K562 (cell line): ENCODE results near the gene KRTAP9-2. TPM values are rescaled to one million over a fixed set of nuclear protein-coding genes. Genes with fewer than 3 reads are reported as not detected.
A peak's percentile ranks its signal among the peaks of the same experiment; 100 is the strongest.

Source experiments
- ATAC-seq: fragments of 200-7000 bp; cut with Tn5 transposase; 3 replicates; pipeline ENCODE4 v1.9.1; 2020; ENCODE audit warnings: moderate library complexity
- BruUV-seq: library from RNA; stranded (reverse); fragments of 400-500 nt; replicated peaks from 2 replicates; lab custom pipeline; 2021; lab: Mats Ljungman, UMichigan
- CTCF ChIA-PET: fragments of 300-600 bp; formaldehyde crosslinking; extraction: SDS; loops from one replicate; lab custom pipeline; 2021; ENCODE audit warnings: low intra/inter-chr PET ratio; lab: Yijun Ruan, JAX
- POLR2A ChIA-PET: fragments of 300-600, 350-650 bp; sonication (Branson Sonifier 250); formaldehyde crosslinking; extraction: SDS; loops from one replicate; lab custom pipeline; 2021; ENCODE audit warnings: antibody characterized with exemption, inconsistent platforms; lab: Yijun Ruan, JAX
- DNase-seq, 4 experiments: peaks; one replicate each; pipeline versions ENCODE4 v3.0.0 to v3.0.0-alpha.2; 2011 to 2018; ENCODE audit warnings: low spot score in 3 of 4, mixed read lengths in 3 of 4; ENCODE audit errors: extremely low read depth in 1 of 4
- FAIRE-seq: peaks from 2 replicates; lab custom pipeline; 2011; peaks lifted over from hg19 to GRCh38; lab: Jason Lieb, UNC
- H2AFZ ChIP-seq: 2 replicates; pipeline ENCODE4 v1.6.0; 2011; ENCODE audit warnings: low read depth, low read length, control low read depth, inconsistent platforms
- H3K27ac ChIP-seq: fragments of 200-600 bp; 3 replicates; pipeline ENCODE4 v1.8.0; 2011; ENCODE audit warnings: low read depth, mild to moderate bottlenecking, control low read depth, inconsistent platforms, low read length, moderate library complexity, mixed read lengths; ENCODE audit errors: extremely low read depth
- H3K27me3 ChIP-seq, 2 experiments: fragments of 300-600 bp in 1 of 2; 2 replicates in 1 of 2; 3 replicates in 1 of 2; pipeline versions ENCODE4 v1.6.0 to v1.8.0; 2011; ENCODE audit warnings: inconsistent platforms in 2 of 2, low read length in 2 of 2, mild to moderate bottlenecking in 1 of 2, mixed read lengths in 1 of 2, moderate library complexity in 1 of 2; ENCODE audit not compliant: control insufficient read depth in 2 of 2, insufficient read depth in 2 of 2
- H3K36me3 ChIP-seq: fragments of 300-600 bp; 3 replicates; pipeline ENCODE4 v1.8.0; 2011; ENCODE audit warnings: mild to moderate bottlenecking, low read length, inconsistent platforms; ENCODE audit not compliant: control insufficient read depth, insufficient read depth
- H3K4me1 ChIP-seq, 2 experiments: fragments of 200-600 bp in 1 of 2; replicated peaks in 1 of 2; 2 replicates in 1 of 2; 3 replicates in 1 of 2; pipeline versions ENCODE4 v1.5.1 to v1.8.0; 2011; ENCODE audit warnings: inconsistent platforms in 2 of 2, low read length in 2 of 2, mild to moderate bottlenecking in 1 of 2, mixed read lengths in 1 of 2, moderate library complexity in 1 of 2; ENCODE audit not compliant: control insufficient read depth in 2 of 2, insufficient read depth in 2 of 2
- H3K4me2 ChIP-seq: 2 replicates; pipeline ENCODE4 v1.6.1; 2011; ENCODE audit warnings: low read length, control low read depth, inconsistent platforms, mixed read lengths; ENCODE audit not compliant: insufficient read depth
- H3K4me3 ChIP-seq: fragments of 200-600 bp; sonication (generic), shearing (Covaris generic); 2 replicates; pipeline ENCODE4 v1.5.1; 2016; ENCODE audit warnings: control low read depth, inconsistent platforms
- H3K79me2 ChIP-seq: fragments of 200-600 bp; 3 replicates; pipeline ENCODE4 v1.8.0; 2011; ENCODE audit warnings: low read length, inconsistent platforms; ENCODE audit not compliant: control insufficient read depth, insufficient read depth
- H3K9ac ChIP-seq, 2 experiments: 2 replicates each; pipeline versions ENCODE4 v1.6.0 to v1.6.1; 2011; ENCODE audit warnings: low read depth in 2 of 2, low read length in 2 of 2, control low read depth in 1 of 2, inconsistent platforms in 1 of 2, mild to moderate bottlenecking in 1 of 2, mixed read lengths in 1 of 2; ENCODE audit not compliant: insufficient read depth in 1 of 2
- H3K9me1 ChIP-seq: one replicate; pipeline ENCODE4 v1.6.0; 2011; ENCODE audit warnings: inconsistent platforms, mild to moderate bottlenecking, low read length, moderate library complexity; ENCODE audit not compliant: control insufficient read depth, insufficient read depth
- H3K9me3 ChIP-seq: replicated peaks from 2 replicates; pipeline ENCODE4 v1.5.1; 2011; ENCODE audit warnings: low read depth, low read length, inconsistent platforms; ENCODE audit not compliant: control insufficient read depth, insufficient read depth
- H4K20me1 ChIP-seq: replicated peaks from 2 replicates; pipeline ENCODE4 v1.6.1; 2011; ENCODE audit warnings: low read length, inconsistent platforms, mixed read lengths; ENCODE audit not compliant: control insufficient read depth, insufficient read depth
- CBX2 ChIP-seq: fragments of 200-600 bp; sonication (generic); IDR thresholded peaks from one replicate; pipeline ENCODE4 v1.6.1; 2012; ENCODE audit warnings: mild to moderate bottlenecking, low read length, inconsistent platforms; ENCODE audit not compliant: insufficient read depth, poor library complexity, severe bottlenecking
- CBX8 ChIP-seq: fragments of 200-600 bp; sonication (generic); IDR thresholded peaks from 2 replicates; pipeline ENCODE4 v1.6.1; 2012; ENCODE audit warnings: borderline replicate concordance, mixed run types, low read depth, mild to moderate bottlenecking, moderate library complexity, mixed read lengths, low read length, control low read depth, inconsistent platforms; ENCODE audit not compliant: poor library complexity, severe bottlenecking; ENCODE audit errors: extremely low read depth
- CHD4 ChIP-seq: fragments of 200-600 bp; sonication (generic); IDR thresholded peaks from 3 replicates; pipeline ENCODE4 v1.6.1; 2012; ENCODE audit warnings: low read depth, mild to moderate bottlenecking, mixed read lengths, low read length, inconsistent platforms; ENCODE audit not compliant: insufficient read depth, insufficient replicate concordance, poor library complexity, severe bottlenecking
- FOXJ2 ChIP-seq: fragments of 200-800 bp; sonication (Bioruptor generic); IDR thresholded peaks from 2 replicates; pipeline ENCODE4 v1.6.1; 2016; ENCODE audit warnings: missing genetic modification characterization, missing compliant biosample characterization
- HDGF ChIP-seq: fragments of 450-650 bp; IDR thresholded peaks from 2 replicates; pipeline ENCODE4 v1.6.1; 2016
- MTF1 ChIP-seq: fragments of 250-450 bp; sonication (Bioruptor Pico); IDR thresholded peaks from 2 replicates; pipeline ENCODE4 v1.9.0; 2021; ENCODE audit warnings: moderate library complexity, mild to moderate bottlenecking, inconsistent platforms, borderline replicate concordance
- TFAM ChIP-seq: fragments of 250-450 bp; sonication (Bioruptor Pico); conservative IDR thresholded peaks from 2 replicates; pipeline ENCODE4 v1.5.0; 2021; ENCODE audit warnings: mild to moderate bottlenecking, moderate library complexity
- ZNF316 ChIP-seq: fragments of 450-650 bp; IDR thresholded peaks from 2 replicates; pipeline ENCODE4 v1.6.1; 2016
- ZNF444 ChIP-seq: fragments of 250-450 bp; sonication (Bioruptor Pico); IDR thresholded peaks from 2 replicates; pipeline ENCODE4 v1.4.0; 2020; ENCODE audit warnings: mild to moderate bottlenecking, moderate library complexity
- WGBS: fragments of 100-300 bp; shearing (Covaris generic); methylation state at CpG from one replicate; pipeline ENCODE4 v1.1.6; 2016; ENCODE audit warnings: low coverage, mixed read lengths; ENCODE audit not compliant: insufficient coverage; ENCODE audit errors: missing lambda C conversion rate; 5-methylcytosine and 5-hydroxymethylcytosine counted together
- in situ Hi-C: fragments of 300-500 bp; cut with MboI; formaldehyde crosslinking; loops from 4 replicates; pipeline ENCODE4 v1.15.0; 2018; ENCODE audit warnings: inconsistent platforms, mixed read lengths
- intact Hi-C: fragments of 100-400 bp; cut with micrococcal nuclease; formaldehyde crosslinking; loops from 2 replicates; pipeline ENCODE4 v1.14.2; 2022
- polyA plus RNA-seq, 8 experiments: library from polyadenylated mRNA; depleted of rRNA in 4 of 8; stranded (reverse) in 5 of 8; unstranded in 3 of 8; fragments of >200 nt; fragmentation: Nextera tagmentation in 2 of 8; fragmentation: Illumina TruSeq in 1 of 8; extraction: Ambion mirVana in 2 of 8; extraction: Trizol in 1 of 8; gene quantifications; 2 replicates each; pipeline versions ENCODE4 v1.2.1 to v1.2.3, GENCODE V29; 2011 to 2014; ENCODE audit warnings: inconsistent platforms in 1 of 8, missing spikeins in 1 of 8
- total RNA-seq, 7 experiments: library from RNA; depleted of rRNA in 6 of 7; stranded (reverse); fragments of >200 nt in 6 of 7; fragmentation: Illumina TruSeq in 2 of 7; extraction: Trizol in 2 of 7; gene quantifications; 2 replicates each; pipeline versions ENCODE4 v1.2.1 to v1.2.3, GENCODE V29; 2011 to 2021; ENCODE audit warnings: low replicate concordance in 1 of 7
- TF ChIP-seq, protein P1 (sequence below): fragments of 450-650 bp; IDR thresholded peaks from 2 replicates; pipeline ENCODE4 v1.7.1; 2018; ENCODE audit warnings: mild to moderate bottlenecking, low read depth; ENCODE audit not compliant: partially characterized antibody
- TF ChIP-seq, protein P2 (sequence below): sonication (generic); formaldehyde crosslinking; IDR thresholded peaks from 2 replicates; pipeline ENCODE4 v1.9.0; 2022; ENCODE audit warnings: mild to moderate bottlenecking, missing genetic modification reagents

KRTAP9-2 gene
- total and polyA plus RNA-seq, 9 of the 15 experiments (the other 6 are each of a cell fraction or from before 2014, with no cell fraction given): not detected

DNA sequence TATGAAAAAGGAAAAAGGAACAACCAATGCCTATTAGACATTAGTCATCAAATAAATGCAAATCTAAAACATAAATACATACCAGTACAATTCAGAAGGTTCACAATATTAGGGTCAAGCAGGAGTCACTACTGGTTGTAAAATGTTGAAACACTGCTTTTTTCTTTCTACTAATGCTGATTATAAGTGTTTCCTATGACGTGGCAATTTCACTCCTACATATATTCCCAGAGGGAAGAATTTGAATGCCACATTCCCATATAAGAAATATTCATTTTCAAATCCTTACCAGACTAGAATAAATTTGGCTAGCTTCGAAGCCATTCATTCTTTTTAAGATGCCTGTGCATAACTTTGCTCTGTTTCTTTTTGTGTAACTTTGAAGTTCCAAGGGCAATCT, 2.6 kb upstream of the KRTAP9-2 start:
- 0% methylated on average over 2 of the region's 2 CpGs for WGBS
- H3K79me2 ChIP-seq: no peaks in the 10 kb centered on the region
- FAIRE-seq (no peak), ATAC-seq (no peak), DNase-seq (no peak)
- TF ChIP-seq CHD4: no peak
- peak; percentile 14; the same call in 1 of the 2 replicates for TF ChIP-seq ZNF316
- BruUV-seq: no TSS peak
- H3K27me3 ChIP-seq: no peaks in the 10 kb centered on the region; a peak in 1 of 5 replicates
- no peak overlapping the region for H2AFZ ChIP-seq
- no peaks in the 10 kb centered on the region for H4K20me1 ChIP-seq
- H3K9me3 ChIP-seq: no peaks in the 10 kb centered on the region
- H3K36me3 ChIP-seq: no peaks in the 10 kb centered on the region
- ChIA-PET POLR2A (no interaction called here), CTCF (no interaction called here)
- intact Hi-C loops: no loop called here
- no peak overlapping the region for H3K4me2 ChIP-seq
- no peak overlapping the region for H3K27ac ChIP-seq
- H3K9ac ChIP-seq: no peak overlapping the region
- H3K4me1 ChIP-seq: no peaks in the 10 kb centered on the region
- in situ Hi-C loops: no loop called here
- H3K9me1 ChIP-seq: no peaks in the 10 kb centered on the region
- H3K4me3 ChIP-seq: no peak overlapping the region

DNA sequence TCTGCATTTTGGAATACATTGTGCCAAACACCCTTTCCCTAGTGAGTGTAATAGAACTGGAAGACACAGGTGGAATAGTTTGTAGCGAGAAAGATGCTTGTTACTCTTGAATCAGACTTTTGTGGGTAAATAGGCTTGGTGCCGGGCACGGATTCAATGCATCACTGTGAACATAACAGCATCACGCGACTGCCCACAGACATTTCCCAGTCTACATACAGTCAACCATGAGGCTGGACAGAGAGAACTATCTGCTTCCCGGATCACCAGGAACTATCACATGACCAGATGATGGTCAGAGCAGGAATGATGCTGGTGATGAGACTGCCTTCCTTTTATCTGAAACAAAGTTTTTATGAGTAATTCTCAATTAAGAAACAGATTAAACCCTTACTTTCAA, 397 bp upstream of the KRTAP9-2 start:
- ChIA-PET POLR2A (interaction anchor here (0.7 kb wide), 1 partner anchor 225 kb away, joined by 3 read pairs; no protein-coding TSS in a partner anchor), CTCF (no interaction called here)
- H3K27ac ChIP-seq: no peak overlapping the region
- FAIRE-seq: no peak
- no peak for TF ChIP-seq CBX2
- no peak for TF ChIP-seq MTF1
- TF ChIP-seq FOXJ2 (tag): no peak
- TF ChIP-seq ZNF444 (CRISPR knock-in tag): no peak
- TF ChIP-seq HDGF: no peak
- TF ChIP-seq, protein P1, sequence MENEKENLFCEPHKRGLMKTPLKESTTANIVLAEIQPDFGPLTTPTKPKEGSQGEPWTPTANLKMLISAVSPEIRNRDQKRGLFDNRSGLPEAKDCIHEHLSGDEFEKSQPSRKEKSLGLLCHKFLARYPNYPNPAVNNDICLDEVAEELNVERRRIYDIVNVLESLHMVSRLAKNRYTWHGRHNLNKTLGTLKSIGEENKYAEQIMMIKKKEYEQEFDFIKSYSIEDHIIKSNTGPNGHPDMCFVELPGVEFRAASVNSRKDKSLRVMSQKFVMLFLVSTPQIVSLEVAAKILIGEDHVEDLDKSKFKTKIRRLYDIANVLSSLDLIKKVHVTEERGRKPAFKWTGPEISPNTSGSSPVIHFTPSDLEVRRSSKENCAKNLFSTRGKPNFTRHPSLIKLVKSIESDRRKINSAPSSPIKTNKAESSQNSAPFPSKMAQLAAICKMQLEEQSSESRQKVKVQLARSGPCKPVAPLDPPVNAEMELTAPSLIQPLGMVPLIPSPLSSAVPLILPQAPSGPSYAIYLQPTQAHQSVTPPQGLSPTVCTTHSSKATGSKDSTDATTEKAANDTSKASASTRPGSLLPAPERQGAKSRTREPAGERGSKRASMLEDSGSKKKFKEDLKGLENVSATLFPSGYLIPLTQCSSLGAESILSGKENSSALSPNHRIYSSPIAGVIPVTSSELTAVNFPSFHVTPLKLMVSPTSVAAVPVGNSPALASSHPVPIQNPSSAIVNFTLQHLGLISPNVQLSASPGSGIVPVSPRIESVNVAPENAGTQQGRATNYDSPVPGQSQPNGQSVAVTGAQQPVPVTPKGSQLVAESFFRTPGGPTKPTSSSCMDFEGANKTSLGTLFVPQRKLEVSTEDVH: no peak
- TF ChIP-seq, protein P2, sequence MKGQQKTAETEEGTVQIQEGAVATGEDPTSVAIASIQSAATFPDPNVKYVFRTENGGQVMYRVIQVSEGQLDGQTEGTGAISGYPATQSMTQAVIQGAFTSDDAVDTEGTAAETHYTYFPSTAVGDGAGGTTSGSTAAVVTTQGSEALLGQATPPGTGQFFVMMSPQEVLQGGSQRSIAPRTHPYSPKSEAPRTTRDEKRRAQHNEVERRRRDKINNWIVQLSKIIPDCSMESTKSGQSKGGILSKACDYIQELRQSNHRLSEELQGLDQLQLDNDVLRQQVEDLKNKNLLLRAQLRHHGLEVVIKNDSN (CRISPR knock-in tag): no peak
- no peak for TF ChIP-seq TFAM
- TF ChIP-seq CBX8: no peak
- no peaks in the 10 kb centered on the region for H3K36me3 ChIP-seq
- no peak overlapping the region for H3K9ac ChIP-seq
- H3K27me3 ChIP-seq: no peaks in the 10 kb centered on the region; a peak in 1 of 5 replicates
- ATAC-seq: no peak
- no peak overlapping the region for H3K4me3 ChIP-seq
- no TSS peak for BruUV-seq
- H3K79me2 ChIP-seq: no peaks in the 10 kb centered on the region
- H3K4me2 ChIP-seq: no peak overlapping the region
- H3K9me3 ChIP-seq: no peaks in the 10 kb centered on the region
- in situ Hi-C loops: no loop called here
- intact Hi-C loops: no loop called here
- no peak for DNase-seq
- H2AFZ ChIP-seq: no peak overlapping the region
- 1% methylated on average over 6 of the region's 6 CpGs for WGBS
- no peaks in the 10 kb centered on the region for H4K20me1 ChIP-seq
- no peaks in the 10 kb centered on the region for H3K4me1 ChIP-seq
- H3K9me1 ChIP-seq: no peaks in the 10 kb centered on the region
